WTC11 (cell line): Measurements from ENCODE around the gene PSORS1C1. TPM values are rescaled to one million over a fixed set of nuclear protein-coding genes. Genes with fewer than 3 reads are reported as not detected.

Experiments
- ATAC-seq: fragments of 200-7000 bp; cut with Tn5 transposase; 2 replicates; pipeline ENCODE4 v1.10.0; 2021; ENCODE audit warnings: mild to moderate bottlenecking, moderate library complexity
- CTCF ChIA-PET: fragments of 300-600 bp; sonication (Branson Sonifier 250); formaldehyde crosslinking; loops from one replicate; lab custom pipeline; 2021; ENCODE audit warnings: antibody characterized with exemption; lab: Charles Lee
- POLR2A ChIA-PET: fragments of 350-600 bp; sonication (Branson Sonifier 250); formaldehyde crosslinking; loops from one replicate; lab custom pipeline; 2021; ENCODE audit warnings: antibody characterized with exemption; lab: Charles Lee
- DNase-seq: peaks from one replicate; pipeline ENCODE4 v3.0.0; 2021; ENCODE audit warnings: low spot score
- H3K27ac Mint-ChIP-seq: 2 replicates; pipeline ENCODE4 v1.8.0; 2021; ENCODE audit warnings: mixed read lengths
- H3K27me3 Mint-ChIP-seq: 2 replicates; pipeline ENCODE4 v1.8.0; 2021; ENCODE audit warnings: low read depth, mild to moderate bottlenecking, moderate library complexity, mixed read lengths
- H3K36me3 Mint-ChIP-seq: 2 replicates; pipeline ENCODE4 v1.8.0; 2021; ENCODE audit warnings: mixed read lengths
- H3K4me1 Mint-ChIP-seq: 2 replicates; pipeline ENCODE4 v1.8.0; 2022; ENCODE audit warnings: mixed read lengths
- H3K4me3 Mint-ChIP-seq: 2 replicates; pipeline ENCODE4 v1.8.0; 2021; ENCODE audit warnings: mild to moderate bottlenecking, moderate library complexity, mixed read lengths
- H3K9me3 Mint-ChIP-seq: 2 replicates; pipeline ENCODE4 v1.8.0; 2021; ENCODE audit warnings: mixed read lengths
- ATF6 ChIP-seq: sonication (generic); formaldehyde crosslinking; IDR thresholded peaks from 2 replicates; pipeline ENCODE4 v1.8.1; 2023; ENCODE audit warnings: mild to moderate bottlenecking, missing genetic modification reagents
- CREM ChIP-seq: sonication (generic); formaldehyde crosslinking; IDR thresholded peaks from 2 replicates; pipeline ENCODE4 v1.8.1; 2022; ENCODE audit warnings: mild to moderate bottlenecking, missing genetic modification reagents, moderate library complexity
- FOXP1 ChIP-seq: sonication (generic); formaldehyde crosslinking; IDR thresholded peaks from 2 replicates; pipeline ENCODE4 v1.8.0; 2022; ENCODE audit warnings: missing genetic modification reagents, mild to moderate bottlenecking, moderate library complexity, borderline replicate concordance
- IRF1 ChIP-seq: sonication (generic); formaldehyde crosslinking; IDR thresholded peaks from 2 replicates; pipeline ENCODE4 v1.8.0; 2023; ENCODE audit warnings: missing genetic modification reagents
- JAZF1 ChIP-seq: fragments of 250-450 bp; sonication (Bioruptor Pico); IDR thresholded peaks from 2 replicates; pipeline ENCODE4 v1.9.0; 2021; ENCODE audit warnings: moderate library complexity, mild to moderate bottlenecking, inconsistent platforms
- JUN ChIP-seq: sonication (generic); formaldehyde crosslinking; IDR thresholded peaks from 2 replicates; pipeline ENCODE4 v1.8.0; 2023; ENCODE audit warnings: mild to moderate bottlenecking, missing genetic modification reagents
- MYBL2 ChIP-seq: sonication (generic); formaldehyde crosslinking; IDR thresholded peaks from 2 replicates; pipeline ENCODE4 v1.8.1; 2023; ENCODE audit warnings: mild to moderate bottlenecking, moderate library complexity, missing genetic modification reagents
- NFATC4 ChIP-seq: fragments of 250-450 bp; sonication (Bioruptor Pico); IDR thresholded peaks from 2 replicates; pipeline ENCODE4 v1.9.0; 2021; ENCODE audit warnings: mild to moderate bottlenecking
- NFE2L1 ChIP-seq: sonication (generic); formaldehyde crosslinking; IDR thresholded peaks from 2 replicates; pipeline ENCODE4 v1.8.1; 2023; ENCODE audit warnings: missing genetic modification reagents
- NR2C2 ChIP-seq: sonication (generic); formaldehyde crosslinking; IDR thresholded peaks from 2 replicates; pipeline ENCODE4 v1.8.0; 2022; ENCODE audit warnings: mild to moderate bottlenecking, missing genetic modification reagents
- PRRX2 ChIP-seq: fragments of 250-450 bp; sonication (Bioruptor Pico); IDR thresholded peaks from 2 replicates; pipeline ENCODE4 v1.8.0; 2021; ENCODE audit warnings: mild to moderate bottlenecking
- TCF7 ChIP-seq: sonication (generic); formaldehyde crosslinking; IDR thresholded peaks from 2 replicates; pipeline ENCODE4 v1.8.0; 2022; ENCODE audit warnings: mild to moderate bottlenecking, low read depth, missing genetic modification reagents, moderate library complexity
- TEAD1 ChIP-seq: sonication (generic); formaldehyde crosslinking; IDR thresholded peaks from 2 replicates; pipeline ENCODE4 v1.8.0; 2022; ENCODE audit warnings: mild to moderate bottlenecking, missing genetic modification reagents
- TEAD4 ChIP-seq: sonication (generic); formaldehyde crosslinking; IDR thresholded peaks from 2 replicates; pipeline ENCODE4 v1.8.0; 2022; ENCODE audit warnings: mild to moderate bottlenecking, missing genetic modification reagents
- ZBTB21 ChIP-seq: sonication (generic); formaldehyde crosslinking; IDR thresholded peaks from 2 replicates; pipeline ENCODE4 v1.8.1; 2023; ENCODE audit warnings: mild to moderate bottlenecking, missing genetic modification reagents, borderline replicate concordance
- ZBTB43 ChIP-seq: sonication (generic); formaldehyde crosslinking; IDR thresholded peaks from 2 replicates; pipeline ENCODE4 v1.8.1; 2023; ENCODE audit warnings: mild to moderate bottlenecking, missing genetic modification reagents
- ZNF232 ChIP-seq: sonication (generic); formaldehyde crosslinking; IDR thresholded peaks from 2 replicates; pipeline ENCODE4 v1.8.0; 2022; ENCODE audit warnings: mild to moderate bottlenecking, missing genetic modification reagents
- ZNF281 ChIP-seq: sonication (generic); formaldehyde crosslinking; IDR thresholded peaks from 2 replicates; pipeline ENCODE4 v1.8.0; 2023; ENCODE audit warnings: mild to moderate bottlenecking, missing genetic modification reagents
- total RNA-seq: library from RNA; stranded (reverse); gene quantifications from 3 replicates; pipeline ENCODE4 v1.2.3, GENCODE V29; 2021
- TF ChIP-seq, protein P1 (sequence below): sonication (generic); formaldehyde crosslinking; conservative IDR thresholded peaks from 2 replicates; pipeline ENCODE4 v1.8.1; 2023; ENCODE audit warnings: mild to moderate bottlenecking, low read depth, missing genetic modification reagents, moderate library complexity
- TF ChIP-seq, protein P2 (sequence below): fragments of 250-450 bp; sonication (Bioruptor Pico); IDR thresholded peaks from 2 replicates; pipeline ENCODE4 v1.8.0; 2021; ENCODE audit warnings: mild to moderate bottlenecking
- TF ChIP-seq, protein P3 (sequence below): sonication (generic); formaldehyde crosslinking; IDR thresholded peaks from 2 replicates; pipeline ENCODE4 v1.8.1; 2023; ENCODE audit warnings: mild to moderate bottlenecking, missing genetic modification reagents, moderate library complexity

Gene PSORS1C1
- total RNA-seq, 1 experiment from 2014 or later: 0.66 TPM

DNA sequence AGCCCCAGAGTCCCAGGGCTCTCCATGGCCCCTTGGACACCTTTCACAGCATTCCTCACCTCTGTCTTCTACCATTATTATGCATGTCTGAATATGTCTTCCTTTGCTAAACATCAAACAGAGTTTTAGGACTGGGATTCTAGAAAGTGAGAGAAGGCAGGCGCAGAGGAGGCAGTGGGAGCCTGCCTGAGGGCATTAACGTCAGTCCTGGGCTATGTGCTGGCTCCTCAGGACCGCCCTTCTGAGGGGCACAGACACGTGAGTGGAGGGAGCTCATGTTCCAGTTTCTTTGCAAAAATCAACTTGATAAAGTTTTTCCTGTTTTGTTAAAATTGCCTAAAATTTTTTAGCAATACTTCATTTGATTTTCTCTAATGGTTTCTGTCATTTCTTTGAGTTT, 40.2 kb upstream of the PSORS1C1 start:
- Mint-ChIP-seq H3K36me3 (no peaks in the 10 kb centered on the region), H3K27me3 (no peaks in the 10 kb centered on the region), H3K4me1 (peaks cover 30% of the 10 kb centered on the region), H3K27ac (no peak overlapping the region), H3K9me3 (no peaks in the 10 kb centered on the region), H3K4me3 (no peak overlapping the region)
- ChIA-PET CTCF (interaction anchor here (0.9 to 3.5 kb wide), 3 partner anchors 13 to 159 kb away, joined by 3 to 18 read pairs (median 7); no protein-coding TSS in a partner anchor), POLR2A (no interaction called here)
- no peak for TF ChIP-seq TCF7
- TF ChIP-seq ZBTB21 (CRISPR knock-in tag): no peak
- TF ChIP-seq JUN (CRISPR knock-in tag): no peak
- TF ChIP-seq NR2C2 (CRISPR knock-in tag): no peak
- TF ChIP-seq IRF1 (CRISPR knock-in tag): no peak
- no peak for TF ChIP-seq PRRX2
- no peak for TF ChIP-seq ZNF281 (CRISPR knock-in tag)
- no peak for TF ChIP-seq NFE2L1 (CRISPR knock-in tag)
- TF ChIP-seq CREM: no peak
- no peak for TF ChIP-seq FOXP1 (CRISPR knock-in tag)
- TF ChIP-seq JAZF1 (CRISPR knock-in tag): no peak
- no peak for TF ChIP-seq MYBL2
- TF ChIP-seq NFATC4 (CRISPR knock-in tag): no peak
- no peak for ATAC-seq
- no peak for DNase-seq

DNA sequence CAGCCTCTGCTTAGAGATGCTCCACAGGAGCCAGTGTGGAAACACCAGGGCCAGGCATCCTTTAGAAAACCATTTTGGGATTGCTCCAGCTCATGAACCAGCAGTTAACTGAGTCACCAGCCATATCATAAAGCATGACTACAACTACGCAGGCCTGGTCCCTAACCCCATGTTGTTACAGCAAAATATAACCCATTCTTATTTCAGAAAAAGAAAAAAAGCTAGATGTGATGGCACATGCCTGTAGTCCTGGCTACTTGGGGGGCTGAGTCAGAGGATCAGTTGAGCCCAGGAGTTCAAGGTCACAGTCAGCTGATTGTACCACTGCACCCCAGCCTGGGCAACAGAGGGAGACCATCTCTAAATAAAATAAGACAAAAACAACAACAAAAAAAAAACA, 39.1 kb upstream of the PSORS1C1 start:
- ChIA-PET CTCF (interaction anchor here (2.3 to 2.4 kb wide), 2 partner anchors 12 to 160 kb away, joined by 7 to 9 read pairs; no protein-coding TSS in a partner anchor), POLR2A (no interaction called here)
- H3K9me3 Mint-ChIP-seq: no peaks in the 10 kb centered on the region
- no peak for DNase-seq
- no peak for ATAC-seq
- no peaks in the 10 kb centered on the region for H3K36me3 Mint-ChIP-seq
- no peak overlapping the region for H3K4me3 Mint-ChIP-seq
- H3K4me1 Mint-ChIP-seq: peaks cover 28% of the 10 kb centered on the region
- no peak for TF ChIP-seq ATF6 (CRISPR knock-in tag)
- TF ChIP-seq ZBTB43 (CRISPR knock-in tag): no peak
- H3K27ac Mint-ChIP-seq: no peak overlapping the region
- no peaks in the 10 kb centered on the region for H3K27me3 Mint-ChIP-seq

DNA sequence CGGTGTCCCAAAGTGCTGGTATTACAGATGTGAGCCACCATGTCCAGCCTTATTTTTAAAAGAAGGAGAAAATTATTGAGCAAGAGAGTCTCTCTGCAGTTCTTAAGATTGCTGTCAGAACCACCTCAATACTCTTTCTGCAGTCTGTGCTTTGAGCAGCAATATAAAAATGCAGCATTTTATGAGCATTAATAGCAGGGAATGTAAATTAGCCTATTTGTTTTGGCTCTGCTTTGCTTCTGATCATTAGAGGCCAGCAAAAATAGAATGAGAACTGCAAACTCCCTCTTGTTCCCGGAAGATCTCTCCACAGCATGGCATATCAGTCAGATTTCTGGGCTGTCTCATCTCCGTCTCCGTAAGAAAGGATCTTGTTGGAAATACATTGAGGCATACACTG, 38.0 kb upstream of the PSORS1C1 start:
- H3K4me1 Mint-ChIP-seq: peaks cover 20% of the 10 kb centered on the region
- TF ChIP-seq FOXP1 (CRISPR knock-in tag) (no peak), JAZF1 (CRISPR knock-in tag) (no peak), JUN (CRISPR knock-in tag) (no peak), ZNF232 (CRISPR knock-in tag) (no peak), TEAD4 (no peak), TEAD1 (CRISPR knock-in tag) (no peak)
- TF ChIP-seq, protein P1, sequence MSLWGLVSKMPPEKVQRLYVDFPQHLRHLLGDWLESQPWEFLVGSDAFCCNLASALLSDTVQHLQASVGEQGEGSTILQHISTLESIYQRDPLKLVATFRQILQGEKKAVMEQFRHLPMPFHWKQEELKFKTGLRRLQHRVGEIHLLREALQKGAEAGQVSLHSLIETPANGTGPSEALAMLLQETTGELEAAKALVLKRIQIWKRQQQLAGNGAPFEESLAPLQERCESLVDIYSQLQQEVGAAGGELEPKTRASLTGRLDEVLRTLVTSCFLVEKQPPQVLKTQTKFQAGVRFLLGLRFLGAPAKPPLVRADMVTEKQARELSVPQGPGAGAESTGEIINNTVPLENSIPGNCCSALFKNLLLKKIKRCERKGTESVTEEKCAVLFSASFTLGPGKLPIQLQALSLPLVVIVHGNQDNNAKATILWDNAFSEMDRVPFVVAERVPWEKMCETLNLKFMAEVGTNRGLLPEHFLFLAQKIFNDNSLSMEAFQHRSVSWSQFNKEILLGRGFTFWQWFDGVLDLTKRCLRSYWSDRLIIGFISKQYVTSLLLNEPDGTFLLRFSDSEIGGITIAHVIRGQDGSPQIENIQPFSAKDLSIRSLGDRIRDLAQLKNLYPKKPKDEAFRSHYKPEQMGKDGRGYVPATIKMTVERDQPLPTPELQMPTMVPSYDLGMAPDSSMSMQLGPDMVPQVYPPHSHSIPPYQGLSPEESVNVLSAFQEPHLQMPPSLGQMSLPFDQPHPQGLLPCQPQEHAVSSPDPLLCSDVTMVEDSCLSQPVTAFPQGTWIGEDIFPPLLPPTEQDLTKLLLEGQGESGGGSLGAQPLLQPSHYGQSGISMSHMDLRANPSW: no peak
- TF ChIP-seq, protein P2, sequence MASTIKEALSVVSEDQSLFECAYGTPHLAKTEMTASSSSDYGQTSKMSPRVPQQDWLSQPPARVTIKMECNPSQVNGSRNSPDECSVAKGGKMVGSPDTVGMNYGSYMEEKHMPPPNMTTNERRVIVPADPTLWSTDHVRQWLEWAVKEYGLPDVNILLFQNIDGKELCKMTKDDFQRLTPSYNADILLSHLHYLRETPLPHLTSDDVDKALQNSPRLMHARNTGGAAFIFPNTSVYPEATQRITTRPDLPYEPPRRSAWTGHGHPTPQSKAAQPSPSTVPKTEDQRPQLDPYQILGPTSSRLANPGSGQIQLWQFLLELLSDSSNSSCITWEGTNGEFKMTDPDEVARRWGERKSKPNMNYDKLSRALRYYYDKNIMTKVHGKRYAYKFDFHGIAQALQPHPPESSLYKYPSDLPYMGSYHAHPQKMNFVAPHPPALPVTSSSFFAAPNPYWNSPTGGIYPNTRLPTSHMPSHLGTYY (CRISPR knock-in tag): no peak
- TF ChIP-seq, protein P3, sequence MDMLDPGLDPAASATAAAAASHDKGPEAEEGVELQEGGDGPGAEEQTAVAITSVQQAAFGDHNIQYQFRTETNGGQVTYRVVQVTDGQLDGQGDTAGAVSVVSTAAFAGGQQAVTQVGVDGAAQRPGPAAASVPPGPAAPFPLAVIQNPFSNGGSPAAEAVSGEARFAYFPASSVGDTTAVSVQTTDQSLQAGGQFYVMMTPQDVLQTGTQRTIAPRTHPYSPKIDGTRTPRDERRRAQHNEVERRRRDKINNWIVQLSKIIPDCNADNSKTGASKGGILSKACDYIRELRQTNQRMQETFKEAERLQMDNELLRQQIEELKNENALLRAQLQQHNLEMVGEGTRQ (CRISPR knock-in tag): no peak

More for the DNA sequence above, 38.0 kb upstream of the PSORS1C1 start:
- no peaks in the 10 kb centered on the region for H3K36me3 Mint-ChIP-seq
- CTCF ChIA-PET: interaction anchor here (0.6 to 6.3 kb wide), 3 partner anchors 11 to 241 kb away, joined by 4 to 106 read pairs (median 9); partner anchors contain the start of gene VARS2
- H3K27me3 Mint-ChIP-seq: no peaks in the 10 kb centered on the region
- H3K4me3 Mint-ChIP-seq: no peak overlapping the region
- POLR2A ChIA-PET: no interaction called here
- DNase-seq: no peak
- ATAC-seq: no peak
- no peak overlapping the region for H3K27ac Mint-ChIP-seq
- no peaks in the 10 kb centered on the region for H3K9me3 Mint-ChIP-seq
